Transverse colon (tissue), 4 donors: ENCODE results near the gene WBP1L. TPM values are rescaled to one million over a fixed set of nuclear protein-coding genes. Genes with fewer than 3 reads are reported as not detected.
A peak's percentile ranks its signal among the peaks of the same experiment; 100 is the strongest.

Source experiments
- DNase-seq: peaks from one replicate; pipeline ENCODE4 v3.0.0-alpha.2; 2019
- H3K27ac ChIP-seq, 4 donors: fragments of 200-600 bp; sonication (generic); 2 replicates each; pipeline ENCODE4 v1.5.1; 2016 to 2018; ENCODE audit warnings: inconsistent platforms in 4 of 4
- H3K27me3 ChIP-seq: fragments of 200-600 bp; sonication (generic); 2 replicates; pipeline ENCODE4 v1.5.1; 2017; ENCODE audit warnings: inconsistent platforms
- H3K36me3 ChIP-seq, 4 donors: fragments of 200-600 bp; sonication (generic); 2 replicates each; pipeline ENCODE4 v1.5.1; 2017 to 2019; ENCODE audit warnings: inconsistent platforms in 4 of 4
- H3K4me1 ChIP-seq, 4 donors: fragments of 200-600 bp; sonication (generic); 2 replicates each; pipeline ENCODE4 v1.5.1; 2017 to 2020; ENCODE audit warnings: inconsistent platforms in 4 of 4
- H3K4me3 ChIP-seq, 4 donors: fragments of 200-600 bp; sonication (generic); 1 replicate in 1 of 4; 2 replicates in 3 of 4; pipeline versions ENCODE4 v1.5.1 to v1.6.1; 2017 to 2019; ENCODE audit warnings: inconsistent platforms in 4 of 4
- H3K9me3 ChIP-seq, 2 donors: fragments of 200-600 bp; sonication (generic); 2 replicates each; pipeline ENCODE4 v1.5.1; 2017 to 2019; ENCODE audit warnings: inconsistent platforms in 2 of 2
- EP300 ChIP-seq: sonication (generic); formaldehyde crosslinking; IDR thresholded peaks from one replicate; pipeline ENCODE4 v1.6.1; 2017; ENCODE audit warnings: antibody characterized with exemption, low read depth
- POLR2A ChIP-seq: fragments of 450-650 bp; IDR thresholded peaks from one replicate; pipeline ENCODE4 v1.6.1; 2016; ENCODE audit warnings: antibody characterized with exemption, mild to moderate bottlenecking, moderate library complexity
- POLR2AphosphoS5 ChIP-seq, 3 donors: sonication (generic); formaldehyde crosslinking; IDR thresholded peaks; one replicate each; pipeline ENCODE4 v1.6.1; 2016; ENCODE audit warnings: antibody characterized with exemption in 3 of 3
- WGBS, 2 donors: methylation state at CpG; one replicate each; pipeline ENCODE4 v1.1.5; 2018; ENCODE audit warnings: low coverage in 1 of 2; 5-methylcytosine and 5-hydroxymethylcytosine counted together
- in situ Hi-C, 4 donors: fragments of 200-750 bp; cut with MboI; loops; one replicate each; pipeline versions ENCODE4 v1.15.0 to v1.15.1; 2017; ENCODE audit warnings: low sequenced_read_pairs in 3 of 4, low pct_ligation_motif_present in 1 of 4, low pct_unique_long_range_greater_than_20kb in 1 of 4
- intact Hi-C: fragments of 100-400 bp; cut with DNase I; formaldehyde crosslinking; loops from one replicate; pipeline ENCODE4 v1.15.1; 2023; ENCODE audit warnings: low total_unique reads
- total RNA-seq, 4 donors: library from RNA; depleted of rRNA; stranded (reverse); fragments of >200 nt; gene quantifications; one replicate each; pipeline ENCODE4 v1.1.0, GENCODE V29; 2016
- TF ChIP-seq, protein P1 (sequence below), 5 experiments: fragments of 200-600 bp in 3 of 5; fragments of 450-650 bp in 2 of 5; sonication (generic) in 3 of 5; IDR thresholded peaks; 1 replicate in 2 of 5; 2 replicates in 3 of 5; pipeline ENCODE4 v1.5.1; 2016 to 2017; ENCODE audit warnings: antibody characterized with exemption in 5 of 5, inconsistent platforms in 3 of 5, mild to moderate bottlenecking in 2 of 5, moderate library complexity in 1 of 5

WBP1L gene
- total RNA-seq, 4 donors from 2014 or later: 68.9 to 168 (median 129) TPM

- intact Hi-C loops (no loop called here), in situ Hi-C loops (no loop called here)
- H3K27ac ChIP-seq: no peak overlapping the region
- no peak overlapping the region for H3K4me3 ChIP-seq
- H3K36me3 ChIP-seq: no peaks in the 10 kb centered on the region
- DNase-seq: no peak
- H3K9me3 ChIP-seq: no peaks in the 10 kb centered on the region
- no peaks in the 10 kb centered on the region for H3K27me3 ChIP-seq
- peaks cover 5 to 33% (median 13%) of the 10 kb centered on the region in 4 donors for H3K4me1 ChIP-seq
- no peak for TF ChIP-seq POLR2A
- no peak for TF ChIP-seq POLR2AphosphoS5 (IDR thresholded peaks at IDR 0.05)
- TF ChIP-seq, protein P1, sequence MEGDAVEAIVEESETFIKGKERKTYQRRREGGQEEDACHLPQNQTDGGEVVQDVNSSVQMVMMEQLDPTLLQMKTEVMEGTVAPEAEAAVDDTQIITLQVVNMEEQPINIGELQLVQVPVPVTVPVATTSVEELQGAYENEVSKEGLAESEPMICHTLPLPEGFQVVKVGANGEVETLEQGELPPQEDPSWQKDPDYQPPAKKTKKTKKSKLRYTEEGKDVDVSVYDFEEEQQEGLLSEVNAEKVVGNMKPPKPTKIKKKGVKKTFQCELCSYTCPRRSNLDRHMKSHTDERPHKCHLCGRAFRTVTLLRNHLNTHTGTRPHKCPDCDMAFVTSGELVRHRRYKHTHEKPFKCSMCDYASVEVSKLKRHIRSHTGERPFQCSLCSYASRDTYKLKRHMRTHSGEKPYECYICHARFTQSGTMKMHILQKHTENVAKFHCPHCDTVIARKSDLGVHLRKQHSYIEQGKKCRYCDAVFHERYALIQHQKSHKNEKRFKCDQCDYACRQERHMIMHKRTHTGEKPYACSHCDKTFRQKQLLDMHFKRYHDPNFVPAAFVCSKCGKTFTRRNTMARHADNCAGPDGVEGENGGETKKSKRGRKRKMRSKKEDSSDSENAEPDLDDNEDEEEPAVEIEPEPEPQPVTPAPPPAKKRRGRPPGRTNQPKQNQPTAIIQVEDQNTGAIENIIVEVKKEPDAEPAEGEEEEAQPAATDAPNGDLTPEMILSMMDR (IDR thresholded peaks at IDR 0.05): no peak
- no peak for TF ChIP-seq EP300
- 87% methylated on average over 7 of the region's 7 CpGs for WGBS, 2 donors
Observed at GRCh38 chr10:102762401-102763015, 18.8 kb downstream of the WBP1L start.

DNA sequence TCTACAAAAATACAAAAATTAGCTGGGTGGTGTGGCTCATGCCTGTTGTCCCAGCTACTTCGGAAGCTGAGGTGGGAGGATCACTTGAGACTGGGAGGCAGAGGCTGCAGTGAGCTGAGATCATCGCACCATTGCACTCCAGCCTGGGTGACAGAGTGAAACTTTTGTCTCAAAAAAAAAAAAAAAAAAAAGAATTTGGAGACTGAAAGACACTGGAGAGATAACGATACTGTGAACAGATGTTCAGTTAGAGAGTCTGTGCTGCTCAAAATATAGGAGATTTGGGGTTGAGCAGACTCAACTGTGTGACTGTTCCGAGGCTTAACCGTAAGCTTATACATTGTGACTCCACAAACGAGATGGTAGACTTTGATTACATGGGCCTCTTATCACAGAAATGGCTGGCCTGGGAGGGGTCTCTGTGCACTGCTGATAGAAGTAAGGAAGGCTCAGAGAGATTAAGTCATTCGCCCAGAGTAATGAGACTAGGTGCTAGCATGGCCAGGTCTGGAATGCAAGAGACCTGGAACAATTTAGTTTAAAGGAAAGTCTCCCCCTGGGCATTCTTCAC lies 19.4 kb downstream of the WBP1L start:
- intact Hi-C loops (no loop called here), in situ Hi-C loops (no loop called here)
- Histone ChIP-seq H3K36me3 (no peaks in the 10 kb centered on the region), H3K9me3 (no peaks in the 10 kb centered on the region), H3K4me1 (peaks cover 5 to 35% (median 13%) of the 10 kb centered on the region in 4 donors), H3K4me3 (no peak overlapping the region), H3K27me3 (no peaks in the 10 kb centered on the region), H3K27ac (no peak overlapping the region)
- WGBS, 2 donors: 85 to 89% methylated on average over 3 to 7 of the region's 7 CpGs
- DNase-seq: no peak
- no peak for TF ChIP-seq EP300
- no peak for TF ChIP-seq POLR2A
- TF ChIP-seq, protein P1 (IDR thresholded peaks at IDR 0.05): no peak
- no peak for TF ChIP-seq POLR2AphosphoS5 (IDR thresholded peaks at IDR 0.05)

DNA sequence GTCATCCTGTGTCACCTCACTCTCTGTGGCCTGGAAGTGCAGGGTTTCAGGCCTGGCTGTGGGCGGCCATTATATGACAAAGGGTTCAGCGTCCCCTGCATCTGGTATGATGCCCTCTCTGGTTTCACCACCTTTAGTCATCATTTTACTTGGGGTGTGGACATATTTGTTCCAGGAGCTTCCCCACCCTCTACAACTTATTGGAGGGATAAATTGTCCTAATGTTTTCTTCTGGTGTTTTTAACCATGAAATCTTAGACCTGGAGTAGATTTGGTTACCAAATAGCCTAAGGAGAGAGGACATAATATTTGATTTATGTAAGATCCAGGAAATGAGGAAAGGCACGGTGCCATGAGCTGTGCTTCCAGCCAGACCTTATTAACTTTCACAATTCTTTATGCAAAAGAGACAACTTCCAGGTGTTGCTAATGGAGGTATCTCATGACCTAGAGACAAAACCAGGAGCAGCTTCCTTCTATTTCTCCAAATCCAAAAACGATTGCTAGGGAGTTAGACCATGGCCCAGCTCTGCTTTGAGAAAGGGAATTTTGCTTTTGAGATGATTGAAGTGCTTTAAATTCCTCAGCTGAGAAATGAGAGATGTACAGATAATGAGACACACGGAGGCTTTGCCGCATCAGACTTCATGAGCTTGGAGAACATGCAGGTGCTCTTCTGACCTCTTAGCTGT lies 20.9 kb downstream of the WBP1L start:
- Histone ChIP-seq H3K4me3 (no peak overlapping the region), H3K36me3 (no peaks in the 10 kb centered on the region), H3K9me3 (no peaks in the 10 kb centered on the region), H3K27ac (peak overlapping the region; percentile 1 to 25 (median 7)), H3K27me3 (no peaks in the 10 kb centered on the region), H3K4me1 (peaks cover 3 to 29% (median 10%) of the 10 kb centered on the region in 4 donors)
- WGBS, 2 donors: 60 to 74% methylated on average over 3 to 6 of the region's 6 CpGs
- intact Hi-C loops: no loop called here
- in situ Hi-C loops: no loop called here
- TF ChIP-seq, protein P1 (IDR thresholded peaks at IDR 0.05): no peak
- TF ChIP-seq EP300: no peak
- no peak for DNase-seq

GRCh38 chr10:102765336-102765735 lies 21.6 kb downstream of the WBP1L start:
- TF ChIP-seq, protein P1 (IDR thresholded peaks at IDR 0.05): no peak
- TF ChIP-seq EP300: no peak
- TF ChIP-seq POLR2AphosphoS5 (IDR thresholded peaks at IDR 0.05): no peak
- TF ChIP-seq POLR2A: no peak
- H3K4me3 ChIP-seq: no peak overlapping the region
- H3K27me3 ChIP-seq: no peaks in the 10 kb centered on the region
- peak overlapping the region in 2 of 4 donors; percentile 1 to 8 for H3K27ac ChIP-seq
- 85 to 87% methylated on average over 5 to 7 of the region's 7 CpGs for WGBS, 2 donors
- no peak for DNase-seq
- peaks cover 3 to 29% (median 10%) of the 10 kb centered on the region in 4 donors for H3K4me1 ChIP-seq
- in situ Hi-C loops: no loop called here
- no peaks in the 10 kb centered on the region for H3K36me3 ChIP-seq
- H3K9me3 ChIP-seq: no peaks in the 10 kb centered on the region
- intact Hi-C loops: no loop called here
